Stimulated activated CD8-positive, alpha-beta memory T cell treated with anti-CD3 and anti-CD28 coated beads, Interleukin-7, amount 100 ng/mL, for 48 hours (primary cell): ENCODE results near the gene SPAG4.

Experiments
- DNase-seq, 2 donors: peaks; one replicate each; pipeline ENCODE4 v3.0.0-alpha.2; 2020; ENCODE audit warnings: low read depth in 1 of 2; ENCODE audit errors: extremely low read depth in 1 of 2

The SPAG4 gene

DNA sequence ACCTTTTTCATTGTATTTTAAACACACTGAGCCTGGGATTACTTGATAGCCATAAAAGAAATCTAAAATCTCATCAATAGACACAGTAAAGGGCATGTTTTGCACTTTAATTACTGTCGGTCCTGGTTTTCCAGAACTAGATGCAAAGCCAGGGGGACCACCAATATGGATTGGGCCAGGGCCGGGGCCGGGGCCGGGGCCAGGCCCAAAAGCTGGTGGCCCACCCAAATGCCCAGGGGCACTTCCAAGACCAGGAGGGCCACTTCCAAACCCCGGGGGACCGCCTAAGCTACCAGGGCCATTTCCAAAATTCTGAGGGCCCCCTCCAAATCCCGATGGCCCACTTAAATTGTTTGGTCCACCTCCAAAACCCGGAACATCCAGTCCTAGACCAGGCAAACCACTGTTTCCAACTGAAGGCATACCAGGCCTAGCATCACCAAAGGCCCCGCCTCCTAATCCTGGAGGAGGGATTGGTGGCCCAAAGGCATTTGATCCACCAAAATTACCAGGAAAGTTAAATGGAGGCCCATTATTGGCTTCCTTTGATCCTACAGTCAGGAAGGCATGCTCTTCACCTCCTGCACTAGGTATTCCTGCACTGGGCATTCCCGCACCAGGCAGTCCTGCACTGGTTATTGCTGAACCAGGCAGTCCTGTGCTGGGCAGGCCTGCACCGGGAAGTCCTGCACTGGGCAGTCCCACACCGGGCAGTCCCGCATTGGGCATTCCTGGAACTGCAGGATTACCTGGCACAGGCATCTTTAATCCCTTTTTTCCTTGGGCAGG is 37.2 kb downstream of the SPAG4 start:
- DNase-seq, result no peak

DNA sequence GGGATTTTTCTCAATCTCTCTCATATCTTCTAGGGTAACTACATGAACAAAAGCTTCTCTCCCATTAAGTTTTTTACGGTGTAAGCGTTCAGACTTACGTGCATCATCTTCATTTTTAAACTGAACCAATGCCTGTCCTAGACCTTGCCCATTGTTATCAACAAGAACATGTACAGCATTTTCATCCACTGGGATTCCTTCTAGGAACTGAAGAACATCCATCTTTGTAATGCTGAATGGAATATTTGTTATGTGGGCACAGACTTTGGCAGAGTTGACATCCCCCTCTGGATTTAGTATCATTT is 37.8 kb downstream of the SPAG4 start:
- DNase-seq, result no peak

DNA sequence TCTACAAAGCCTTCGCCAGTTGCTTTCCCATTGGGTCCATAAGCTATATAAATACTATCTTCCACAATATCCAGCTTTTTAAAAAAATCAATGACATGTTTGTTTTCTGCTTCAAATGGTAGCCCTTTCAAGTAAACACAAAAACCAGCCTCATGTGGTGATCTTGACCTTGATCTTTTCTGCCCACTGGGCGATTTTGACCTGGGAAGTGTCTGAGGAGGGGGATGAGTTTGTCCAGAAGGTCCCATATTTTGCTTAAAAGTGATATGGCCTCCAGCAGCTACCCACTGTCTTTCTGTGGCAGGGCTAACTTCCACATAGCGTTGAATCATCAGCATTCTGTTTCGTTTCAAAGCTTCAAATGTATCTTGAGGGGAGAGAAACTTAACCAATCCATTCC is 38.3 kb downstream of the SPAG4 start:
- DNase-seq, result no peak

DNA sequence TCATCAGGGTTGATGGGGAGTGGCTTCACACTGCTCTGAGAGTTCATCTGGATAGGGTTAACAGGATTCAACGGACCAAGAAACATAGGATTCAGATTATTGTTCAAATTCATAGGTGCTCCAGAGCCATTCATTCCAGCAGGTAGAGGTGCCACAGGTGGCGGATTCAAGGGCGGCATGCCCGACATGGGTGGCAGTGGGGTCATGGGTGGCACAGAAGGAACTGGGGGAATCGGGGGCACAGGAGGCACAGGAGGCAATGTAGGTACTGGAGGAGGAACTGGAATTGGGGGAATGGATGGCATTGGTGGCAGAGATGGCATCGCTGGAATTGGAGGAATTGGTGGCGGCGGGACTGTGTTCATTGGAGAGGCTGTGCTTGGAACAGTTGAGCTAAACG is 38.8 kb downstream of the SPAG4 start:
- no peak for DNase-seq

DNA sequence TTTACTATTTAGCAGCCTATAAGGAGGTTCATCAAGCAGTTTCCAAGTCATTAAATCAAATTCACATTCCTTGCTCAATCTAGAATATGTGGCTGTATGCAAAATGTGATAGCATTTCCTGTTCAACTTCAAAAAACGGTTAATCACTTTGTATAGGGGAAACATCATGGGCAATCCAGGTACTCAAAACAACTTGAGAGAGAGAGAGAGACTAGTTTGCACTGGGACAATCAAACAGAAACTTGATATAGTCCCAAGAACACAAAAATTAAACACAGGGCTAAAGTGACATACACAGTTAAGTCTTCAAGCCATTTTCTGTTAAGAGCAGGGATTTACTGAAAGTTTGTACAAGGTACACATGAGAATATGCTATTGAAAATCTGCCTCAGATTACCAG is 41.6 kb downstream of the SPAG4 start:
- DNase-seq, result no peak

DNA sequence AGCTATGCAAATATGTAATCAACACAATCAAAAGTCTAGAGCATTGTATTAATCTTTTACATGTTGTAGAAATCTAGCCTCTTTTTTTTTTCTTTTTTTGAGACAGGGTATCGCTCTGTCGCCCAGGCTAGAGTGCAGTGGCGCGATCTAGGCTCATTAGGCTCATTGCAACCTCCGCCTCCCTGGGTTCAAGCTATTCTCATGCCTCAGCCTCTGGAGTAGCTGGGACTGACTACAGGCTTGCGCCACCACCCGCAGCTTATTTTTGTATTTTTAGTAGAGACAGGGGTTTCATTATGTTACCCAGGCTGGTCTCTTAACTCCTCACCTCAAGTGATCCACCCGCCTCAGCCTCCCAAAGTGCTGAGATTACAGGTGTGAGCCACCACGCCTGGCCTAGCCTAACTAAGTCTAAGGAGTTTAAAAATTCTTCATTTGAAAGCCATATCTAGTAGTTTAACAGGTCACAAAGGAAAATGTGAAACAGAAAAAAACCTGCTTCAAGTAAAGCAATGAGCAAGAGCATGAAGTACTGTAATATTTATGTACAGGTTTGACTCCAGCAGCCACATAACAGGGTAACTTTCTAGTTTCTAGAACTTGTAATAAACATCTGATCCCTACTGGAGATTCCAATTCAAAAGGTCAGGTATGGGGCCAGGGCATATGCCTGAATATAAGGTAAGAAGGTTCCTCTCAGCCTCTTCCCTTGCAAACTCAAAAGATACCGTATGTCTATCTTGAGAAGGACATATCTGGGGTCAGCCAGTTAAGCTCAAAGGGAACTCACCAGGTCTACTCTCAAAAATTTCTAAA is 44.7 kb downstream of the SPAG4 start:
- DNase-seq, result peak in 1 of 2 donors; percentile 29

DNA sequence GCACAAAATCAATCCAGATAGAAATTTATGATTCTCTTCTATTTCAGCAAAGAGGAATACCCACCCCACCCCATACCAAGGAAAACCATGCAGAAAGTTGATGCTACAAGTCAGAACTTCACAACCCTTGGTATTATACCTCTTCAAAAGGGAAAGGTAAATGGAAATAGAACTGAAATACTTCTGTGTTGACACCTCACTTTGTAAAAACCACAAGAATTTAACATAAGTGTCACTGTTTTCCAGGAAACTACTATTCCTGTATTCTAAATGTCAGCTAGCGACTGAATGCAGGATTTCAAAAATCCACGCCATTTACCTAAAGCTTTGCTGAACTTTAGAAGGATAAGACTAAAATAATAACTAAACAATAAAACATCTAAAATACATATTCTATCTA is 45.4 kb downstream of the SPAG4 start:
- no peak for DNase-seq

DNA sequence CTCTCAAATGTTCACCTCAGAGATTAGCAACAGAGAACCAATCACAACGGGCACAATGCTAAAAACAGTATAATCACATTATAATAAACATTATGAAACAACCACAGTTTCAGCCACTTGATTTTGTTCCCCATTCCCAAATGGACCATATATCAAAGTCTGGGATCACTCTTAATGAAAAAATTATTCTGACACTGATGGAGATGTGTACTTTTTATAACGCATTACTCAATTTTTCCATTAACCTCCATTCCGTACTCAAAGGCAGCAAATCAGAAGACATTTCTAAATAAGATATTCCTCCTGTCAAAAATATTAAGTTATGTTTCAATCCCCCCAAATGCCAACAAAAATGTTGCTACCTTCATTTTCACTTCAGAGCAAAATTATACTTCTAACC is 46.3 kb downstream of the SPAG4 start:
- DNase-seq, result no peak

DNA sequence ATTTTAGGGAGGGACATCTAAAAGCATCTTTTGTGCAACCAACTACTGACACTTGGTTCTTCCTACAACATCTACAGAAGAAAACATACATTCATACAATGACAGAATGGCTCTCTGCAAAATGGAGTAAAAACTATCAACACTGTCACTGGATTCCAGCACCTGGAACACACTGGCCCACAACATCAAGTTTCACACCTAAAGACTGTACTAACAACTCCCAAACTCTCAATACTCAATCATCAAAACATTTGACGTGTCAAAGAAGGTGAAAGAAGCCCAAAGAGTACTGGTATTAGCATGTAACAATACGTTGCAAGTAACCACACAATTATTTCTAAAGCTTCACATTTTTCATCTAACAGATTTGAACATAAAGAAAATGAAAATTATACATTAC is 46.9 kb downstream of the SPAG4 start:
- no peak for DNase-seq

DNA sequence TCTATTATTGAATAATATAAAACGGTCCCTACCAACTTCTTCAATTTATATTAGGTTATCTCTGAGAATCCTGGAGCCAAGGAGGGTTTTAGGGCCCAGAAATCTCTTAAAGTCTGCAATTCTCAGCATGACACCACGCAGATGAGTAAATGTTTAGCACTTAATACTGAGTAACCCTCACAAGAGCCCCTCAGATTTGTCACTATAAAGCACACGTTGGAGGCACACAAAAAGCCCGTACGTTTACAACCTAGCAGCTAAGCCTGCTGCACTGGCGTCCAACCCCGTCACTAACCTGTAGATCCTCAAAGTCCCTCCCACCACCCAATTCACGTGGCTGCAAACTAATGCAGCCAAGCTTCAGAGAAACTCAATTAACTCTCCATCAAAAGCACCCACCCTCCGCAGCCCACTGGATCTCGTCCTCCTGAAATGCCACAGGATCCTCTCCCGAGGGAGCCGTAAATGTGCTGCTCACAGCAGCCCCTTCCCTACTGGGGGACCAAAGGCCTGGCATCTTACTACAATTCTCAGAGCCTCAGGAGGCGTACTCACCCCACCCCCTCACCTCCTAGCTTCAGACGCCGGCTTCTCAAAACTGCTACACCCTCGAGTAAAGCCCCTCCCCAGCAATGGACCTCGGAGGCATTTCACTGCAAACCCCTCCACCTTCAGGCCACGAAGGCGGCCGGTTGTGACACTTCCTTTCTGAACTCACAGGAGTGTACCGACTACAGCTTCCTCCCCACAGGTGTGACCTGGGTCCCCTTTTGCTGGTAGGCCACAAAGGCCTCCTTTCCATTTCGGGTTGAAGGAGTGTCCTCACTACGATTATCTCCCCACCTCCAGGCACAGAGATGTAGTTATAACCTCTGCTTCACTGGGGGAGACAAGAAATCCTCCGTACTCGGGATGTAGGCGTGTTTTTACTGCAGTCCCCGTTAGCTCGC is 48.2 kb downstream of the SPAG4 start:
- peak; percentile 27 to 36 for DNase-seq

DNA sequence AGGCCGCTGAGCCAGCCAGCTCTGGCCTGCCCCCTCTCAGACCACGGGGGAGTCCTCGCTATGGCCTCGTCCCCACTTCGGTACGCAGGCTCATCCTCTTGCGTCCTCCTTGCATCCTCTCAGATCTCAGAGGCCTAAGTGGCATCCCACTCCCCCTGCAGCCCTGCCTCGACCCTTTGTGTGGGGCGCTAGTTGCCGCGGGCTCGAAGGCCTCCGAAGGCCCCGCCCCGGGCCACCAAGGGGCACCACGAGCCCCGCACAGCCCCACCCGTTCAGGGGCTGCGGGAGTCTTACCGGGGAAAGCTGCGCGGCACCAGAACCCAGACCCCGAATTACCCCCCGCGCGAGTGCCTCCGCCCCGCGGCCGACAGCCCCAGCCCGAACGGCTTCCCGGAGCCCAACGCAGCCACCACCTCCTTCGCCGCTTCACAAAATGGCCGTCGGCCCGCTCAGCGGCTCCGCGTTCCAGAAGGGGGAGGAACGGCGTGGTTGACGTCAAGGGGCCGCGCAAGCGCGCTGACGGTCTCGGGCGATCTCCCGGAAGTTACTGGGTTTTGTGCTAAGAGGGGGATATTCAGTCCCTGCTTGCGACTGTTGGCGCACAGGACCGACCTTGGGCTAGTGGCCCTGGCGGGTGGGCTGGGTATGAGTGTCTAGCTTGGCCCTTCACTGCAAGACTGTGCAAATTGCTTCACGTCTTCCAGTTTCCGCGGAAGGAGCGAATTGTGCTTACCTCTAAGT is 49.0 kb downstream of the SPAG4 start, which contains the start of the genes CPNE1 and RBM12:
CPNE1 (minus strand) TSS at position 435 of the 741 bp plus-strand sequence. CDS start 31,977 bp downstream, outside the sequence.
RBM12 (minus strand) TSS at position 435 of the 741 bp plus-strand sequence. CDS start 9,578 bp downstream, outside the sequence.
- peak; percentile 85 to 86 for DNase-seq

DNA sequence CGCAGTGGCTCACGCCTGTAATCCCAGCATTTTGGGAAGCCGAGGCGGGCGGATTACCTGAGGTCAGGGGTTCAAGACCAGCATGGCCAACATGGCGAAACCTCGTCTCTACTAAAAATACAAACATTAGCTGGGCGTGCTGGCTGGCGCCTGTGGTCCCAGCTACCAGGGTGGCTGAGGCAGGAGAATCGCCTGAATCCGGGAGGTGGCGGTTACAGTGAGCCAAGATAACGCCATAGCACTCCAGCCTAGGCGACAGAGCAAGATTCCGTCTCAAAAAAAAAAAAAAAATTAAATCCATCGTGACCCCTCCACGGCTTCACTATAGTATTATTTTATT is 50.3 kb downstream of the SPAG4 start:
- DNase-seq, result no peak

DNA sequence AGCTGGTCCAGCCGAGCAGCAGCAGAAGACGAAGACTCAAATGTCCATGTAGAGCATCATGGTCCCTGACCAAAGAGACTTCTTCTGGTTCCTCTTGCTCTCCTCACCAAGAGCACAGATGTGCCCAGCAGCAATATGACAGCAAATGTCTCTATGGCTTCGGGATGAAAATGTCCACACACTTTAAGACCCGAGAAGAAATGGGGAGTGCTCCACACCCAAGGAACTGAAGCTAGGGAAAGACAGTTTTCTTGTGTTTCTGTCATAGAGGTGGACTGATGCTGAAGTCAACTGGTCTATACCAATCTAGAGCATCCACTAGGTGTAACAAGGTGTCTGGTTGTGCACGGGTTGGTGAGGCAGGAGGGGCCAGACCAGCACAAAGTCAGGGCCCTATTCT is 53.6 kb downstream of the SPAG4 start:
- no peak for DNase-seq

DNA sequence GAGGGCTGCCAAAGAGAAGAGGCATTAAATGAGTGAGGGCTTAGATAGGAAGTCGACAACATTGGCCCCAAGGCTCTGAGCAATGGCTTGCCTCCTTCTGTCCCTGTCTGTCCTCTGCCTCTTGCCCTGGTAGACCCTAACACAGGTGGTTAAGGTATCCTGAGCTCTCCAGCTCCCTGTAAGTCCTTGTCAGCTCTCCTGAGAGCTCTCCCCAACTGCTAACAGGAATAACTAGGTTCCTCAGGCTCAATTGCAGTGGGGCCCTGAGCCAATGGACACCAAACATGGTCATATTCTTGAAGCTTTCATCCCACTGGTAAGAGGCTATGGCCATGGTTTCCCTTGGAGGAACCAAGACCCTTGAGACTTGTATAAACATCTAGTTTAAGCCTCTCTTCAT is 54.1 kb downstream of the SPAG4 start:
- no peak for DNase-seq
